Measurements from ENCODE around the gene SEMA4C.

Gene SEMA4C

DNA sequence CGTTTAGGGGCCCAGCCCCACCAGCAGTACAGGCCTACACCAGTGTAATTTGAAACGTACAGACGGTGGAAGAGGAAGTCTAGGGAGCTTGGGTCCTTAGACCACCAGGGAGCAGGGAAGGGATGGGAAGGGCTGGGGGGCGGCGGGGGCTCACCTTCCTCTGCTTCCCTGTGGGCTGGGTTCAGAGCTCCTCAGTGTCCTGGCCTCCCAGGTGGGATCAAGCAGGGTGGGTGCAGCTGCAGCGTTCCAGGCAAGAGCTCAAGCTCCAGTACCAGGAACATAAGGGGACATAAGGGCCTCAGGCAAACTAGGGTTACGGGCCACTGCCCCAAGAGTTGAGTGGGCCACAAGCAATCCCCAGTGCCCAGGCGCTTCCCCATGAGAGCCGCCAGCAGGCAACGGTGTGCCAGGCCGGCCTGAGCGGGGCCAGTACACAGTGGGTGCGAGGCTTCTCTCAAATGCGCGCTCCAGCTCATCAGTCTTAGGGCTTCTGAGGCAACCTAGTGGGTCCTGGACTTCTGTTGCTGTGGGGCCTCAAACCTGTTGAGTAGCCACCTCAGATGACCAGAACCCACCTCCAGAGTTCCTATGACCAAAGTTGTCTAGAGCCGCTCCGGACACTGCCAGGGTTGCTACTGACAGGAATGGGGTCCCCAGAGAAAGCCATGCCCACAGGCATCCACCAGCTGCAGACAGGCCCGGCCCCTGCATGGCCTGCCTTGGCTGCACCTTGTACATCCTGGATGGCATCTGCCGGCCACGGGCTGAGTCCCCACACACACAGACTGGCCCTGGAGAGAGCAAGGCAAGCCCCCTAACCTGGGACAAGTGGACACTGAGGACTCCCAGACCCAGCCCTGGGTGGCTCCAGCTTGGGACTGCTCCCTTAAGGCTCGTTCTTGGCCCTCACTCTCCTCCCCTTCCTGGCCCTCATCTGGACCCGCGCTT, 31.3 kb downstream of the SEMA4C start:
- TF ChIP-seq, protein P1, sequence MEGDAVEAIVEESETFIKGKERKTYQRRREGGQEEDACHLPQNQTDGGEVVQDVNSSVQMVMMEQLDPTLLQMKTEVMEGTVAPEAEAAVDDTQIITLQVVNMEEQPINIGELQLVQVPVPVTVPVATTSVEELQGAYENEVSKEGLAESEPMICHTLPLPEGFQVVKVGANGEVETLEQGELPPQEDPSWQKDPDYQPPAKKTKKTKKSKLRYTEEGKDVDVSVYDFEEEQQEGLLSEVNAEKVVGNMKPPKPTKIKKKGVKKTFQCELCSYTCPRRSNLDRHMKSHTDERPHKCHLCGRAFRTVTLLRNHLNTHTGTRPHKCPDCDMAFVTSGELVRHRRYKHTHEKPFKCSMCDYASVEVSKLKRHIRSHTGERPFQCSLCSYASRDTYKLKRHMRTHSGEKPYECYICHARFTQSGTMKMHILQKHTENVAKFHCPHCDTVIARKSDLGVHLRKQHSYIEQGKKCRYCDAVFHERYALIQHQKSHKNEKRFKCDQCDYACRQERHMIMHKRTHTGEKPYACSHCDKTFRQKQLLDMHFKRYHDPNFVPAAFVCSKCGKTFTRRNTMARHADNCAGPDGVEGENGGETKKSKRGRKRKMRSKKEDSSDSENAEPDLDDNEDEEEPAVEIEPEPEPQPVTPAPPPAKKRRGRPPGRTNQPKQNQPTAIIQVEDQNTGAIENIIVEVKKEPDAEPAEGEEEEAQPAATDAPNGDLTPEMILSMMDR (IDR thresholded peaks at IDR 0.05), result no peak
- TF ChIP-seq ZFX (IDR thresholded peaks at IDR 0.05; ENCODE audit: borderline replicate concordance), result no peak
- H3K27ac ChIP-seq, result no peak overlapping the region

DNA sequence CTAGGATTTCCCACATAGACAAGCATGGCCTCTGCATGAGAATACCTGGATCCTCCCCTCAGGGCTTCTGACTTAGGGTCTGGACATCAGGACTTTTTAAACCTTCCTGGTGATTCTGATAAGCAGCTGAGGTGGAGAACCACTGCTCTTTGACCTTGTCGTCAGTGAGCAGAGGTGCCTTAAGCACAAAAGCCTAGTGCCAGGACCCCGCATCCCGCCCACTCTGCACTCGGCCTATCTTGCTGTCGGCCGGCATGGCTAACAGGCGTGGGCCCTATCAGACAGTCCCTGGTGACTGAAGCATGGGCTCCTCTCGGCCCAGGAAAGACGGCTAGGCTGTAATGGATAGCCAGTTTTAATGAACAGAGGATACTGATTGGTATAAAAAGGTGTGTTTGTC, 32.3 kb downstream of the SEMA4C start:
- H3K27ac ChIP-seq, result no peak overlapping the region
- no peak for TF ChIP-seq ZFX (IDR thresholded peaks at IDR 0.05; ENCODE audit: borderline replicate concordance)
- TF ChIP-seq, protein P1 (IDR thresholded peaks at IDR 0.05), result no peak

DNA sequence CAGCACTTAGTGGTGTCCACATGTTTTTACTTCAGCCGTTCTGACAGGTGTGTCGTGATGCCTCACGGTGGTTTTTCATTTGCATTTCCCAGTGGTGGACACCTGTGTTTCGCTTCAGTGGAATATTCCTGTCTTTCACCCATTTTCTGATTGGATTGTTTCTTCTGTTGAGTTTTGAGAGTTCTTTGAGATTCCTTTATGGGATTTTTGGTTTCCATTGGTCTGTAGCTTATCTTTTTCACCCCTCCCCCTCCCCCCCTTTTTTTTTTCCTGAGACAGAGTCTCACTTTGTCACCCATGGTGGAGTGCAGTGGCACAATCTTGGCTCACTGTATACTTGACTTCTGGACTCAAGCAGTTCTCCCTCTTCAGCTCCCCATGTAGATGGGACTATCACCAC, 34.0 kb downstream of the SEMA4C start:
- no peak overlapping the region for H3K27ac ChIP-seq
- TF ChIP-seq, protein P1 (IDR thresholded peaks at IDR 0.05), result no peak
- TF ChIP-seq ZFX (IDR thresholded peaks at IDR 0.05; ENCODE audit: borderline replicate concordance), result no peak

DNA sequence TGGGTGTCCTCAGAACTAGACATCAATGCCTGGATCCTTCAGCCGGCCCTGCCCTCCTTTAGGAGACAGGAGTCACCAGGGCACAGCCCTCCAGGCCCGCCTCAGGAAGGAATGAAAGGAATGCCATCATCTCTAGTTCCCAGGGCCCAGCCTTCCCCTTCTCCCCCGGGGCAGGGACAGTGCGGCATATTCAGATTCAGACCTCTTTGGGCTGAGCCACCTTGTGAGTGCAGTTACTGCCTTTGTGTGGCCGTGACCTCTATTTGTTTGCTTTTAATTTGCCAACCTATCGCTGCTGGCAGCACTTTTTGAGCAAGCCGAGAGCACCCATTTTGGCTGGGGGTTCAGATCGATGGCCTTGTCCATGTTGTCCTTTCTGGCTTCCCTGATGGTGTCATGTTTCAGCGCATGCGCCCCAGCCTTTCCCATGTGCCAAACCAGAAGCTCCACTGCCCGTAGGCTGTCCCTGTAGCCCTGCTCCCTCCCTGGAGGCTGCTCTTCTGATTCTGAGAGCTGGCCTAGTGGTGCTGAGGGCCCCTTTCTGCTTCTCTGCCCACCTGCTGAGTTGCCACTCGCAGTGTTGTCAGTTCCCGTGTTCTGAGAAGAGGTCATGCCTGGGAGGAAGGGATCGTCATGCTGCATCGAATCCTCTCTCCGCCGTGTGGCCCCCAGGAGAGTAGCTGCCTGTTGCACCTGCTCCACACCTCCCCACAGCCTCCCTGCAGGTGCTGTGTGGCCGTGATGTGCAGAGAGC, 36.9 kb downstream of the SEMA4C start:
- H3K27ac ChIP-seq, result peak overlapping the region; percentile 60

DNA sequence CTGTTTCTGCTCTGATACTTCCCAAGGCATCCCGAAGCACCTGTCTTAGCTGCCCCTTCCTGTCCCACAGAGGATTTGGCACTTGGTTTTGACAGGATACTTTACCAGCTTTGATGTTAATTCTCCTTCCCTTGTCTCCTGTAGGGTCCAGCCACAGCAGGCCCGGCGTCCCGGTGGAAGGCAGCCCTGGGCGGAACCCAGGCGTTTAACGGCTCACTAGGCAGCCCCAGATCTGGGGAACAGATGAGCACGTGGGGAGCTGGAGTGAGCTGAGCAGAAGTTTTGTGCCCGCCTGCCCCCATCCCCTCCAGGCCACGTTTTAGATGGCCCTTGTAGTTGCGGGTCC, 37.5 kb downstream of the SEMA4C start:
- TF ChIP-seq, protein P1 (IDR thresholded peaks at IDR 0.05), result no peak
- no peak for TF ChIP-seq ZFX (IDR thresholded peaks at IDR 0.05; ENCODE audit: borderline replicate concordance)
- peak overlapping the region; percentile 60 for H3K27ac ChIP-seq

More for the DNA sequence above, 36.9 kb downstream of the SEMA4C start:
- TF ChIP-seq, protein P1 (IDR thresholded peaks at IDR 0.05), result no peak
- no peak for TF ChIP-seq ZFX (IDR thresholded peaks at IDR 0.05; ENCODE audit: borderline replicate concordance)

DNA sequence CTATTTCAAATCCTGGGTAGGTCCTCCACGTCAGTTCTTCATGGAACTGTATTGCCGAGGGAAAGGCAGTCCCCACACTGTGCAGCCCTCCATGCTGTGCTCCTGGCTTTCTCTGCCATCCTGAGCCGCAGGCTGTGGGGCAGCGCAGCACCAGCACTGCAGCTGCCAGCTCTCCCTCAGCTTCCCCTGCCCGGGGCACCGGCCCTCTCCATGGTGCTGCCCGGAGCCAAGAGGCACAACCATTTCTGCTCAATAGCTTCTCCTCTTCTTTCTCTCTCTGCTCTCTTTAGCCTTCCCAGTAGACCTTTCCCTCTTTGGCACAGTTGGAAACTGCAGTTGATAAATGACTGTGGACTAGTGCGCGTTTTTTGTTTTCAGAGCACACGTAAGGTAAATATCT, 38.2 kb downstream of the SEMA4C start:
- H3K27ac ChIP-seq, result peak overlapping the region; percentile 60
- no peak for TF ChIP-seq ZFX (IDR thresholded peaks at IDR 0.05; ENCODE audit: borderline replicate concordance)
- TF ChIP-seq, protein P1 (IDR thresholded peaks at IDR 0.05), result no peak
